ENCODE data around the gene ITGA6.

DNA sequence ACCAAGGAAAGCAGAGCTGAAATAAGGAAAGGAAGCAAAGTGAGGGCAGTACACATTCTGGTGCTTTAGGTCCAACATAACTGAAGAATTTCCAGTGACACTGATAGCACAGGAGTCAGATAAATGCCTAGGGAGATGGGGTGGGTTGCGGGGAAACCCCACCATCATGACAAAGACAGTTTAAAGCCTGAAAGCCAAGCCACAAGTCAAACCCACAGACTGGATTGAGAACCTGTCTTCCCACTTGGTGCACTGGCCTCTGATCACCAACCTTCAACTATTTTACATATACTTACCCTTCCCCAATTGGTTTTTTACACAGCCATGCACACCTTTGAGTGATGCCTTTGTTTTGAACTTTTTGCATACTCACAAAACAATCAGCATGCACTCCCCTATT is 106.3 kb downstream of the ITGA6 start:
- no peak for TF ChIP-seq POLR2AphosphoS5 (IDR thresholded peaks at IDR 0.05)
- no peak for TF ChIP-seq POLR2A (IDR thresholded peaks at IDR 0.05)
- TF ChIP-seq, protein P1, sequence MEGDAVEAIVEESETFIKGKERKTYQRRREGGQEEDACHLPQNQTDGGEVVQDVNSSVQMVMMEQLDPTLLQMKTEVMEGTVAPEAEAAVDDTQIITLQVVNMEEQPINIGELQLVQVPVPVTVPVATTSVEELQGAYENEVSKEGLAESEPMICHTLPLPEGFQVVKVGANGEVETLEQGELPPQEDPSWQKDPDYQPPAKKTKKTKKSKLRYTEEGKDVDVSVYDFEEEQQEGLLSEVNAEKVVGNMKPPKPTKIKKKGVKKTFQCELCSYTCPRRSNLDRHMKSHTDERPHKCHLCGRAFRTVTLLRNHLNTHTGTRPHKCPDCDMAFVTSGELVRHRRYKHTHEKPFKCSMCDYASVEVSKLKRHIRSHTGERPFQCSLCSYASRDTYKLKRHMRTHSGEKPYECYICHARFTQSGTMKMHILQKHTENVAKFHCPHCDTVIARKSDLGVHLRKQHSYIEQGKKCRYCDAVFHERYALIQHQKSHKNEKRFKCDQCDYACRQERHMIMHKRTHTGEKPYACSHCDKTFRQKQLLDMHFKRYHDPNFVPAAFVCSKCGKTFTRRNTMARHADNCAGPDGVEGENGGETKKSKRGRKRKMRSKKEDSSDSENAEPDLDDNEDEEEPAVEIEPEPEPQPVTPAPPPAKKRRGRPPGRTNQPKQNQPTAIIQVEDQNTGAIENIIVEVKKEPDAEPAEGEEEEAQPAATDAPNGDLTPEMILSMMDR (IDR thresholded peaks at IDR 0.05), result no peak

Measured in upper lobe of left lung (tissue), 4 donors.